Kidney capillary endothelial cell (primary cell): ENCODE data around the gene SCYGR5.
"Not testable (repeated sequence)": the region's sequence is repeated elsewhere in the genome, so short reads cannot be mapped to it uniquely, and the experiment has no call there.

Experiments
- DNase-seq: peaks from one replicate; pipeline ENCODE4 v3.0.0-alpha.2; 2018; ENCODE audit warnings: low spot score

Gene SCYGR5

DNA sequence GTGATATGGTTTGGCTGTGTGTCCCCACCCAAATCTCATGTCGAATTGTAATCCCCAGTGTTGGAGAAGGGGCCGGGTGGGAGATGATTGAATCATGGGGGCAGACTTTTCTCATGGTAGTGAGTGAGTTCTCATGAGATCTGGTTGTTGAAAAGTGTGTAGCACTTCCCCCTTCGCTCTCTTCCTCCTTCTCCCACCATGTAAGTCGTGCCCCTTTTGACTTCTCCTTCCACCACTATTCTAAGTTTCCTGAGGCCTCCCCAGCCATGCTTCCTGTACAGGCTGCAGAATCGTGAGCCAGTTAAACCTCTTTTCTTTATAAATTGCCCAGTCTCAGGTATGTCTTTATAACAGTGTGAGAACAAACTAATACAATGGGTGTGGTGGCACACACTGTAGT, 7.0 kb downstream of the SCYGR5 start:
- DNase-seq = not testable (repeated sequence)

DNA sequence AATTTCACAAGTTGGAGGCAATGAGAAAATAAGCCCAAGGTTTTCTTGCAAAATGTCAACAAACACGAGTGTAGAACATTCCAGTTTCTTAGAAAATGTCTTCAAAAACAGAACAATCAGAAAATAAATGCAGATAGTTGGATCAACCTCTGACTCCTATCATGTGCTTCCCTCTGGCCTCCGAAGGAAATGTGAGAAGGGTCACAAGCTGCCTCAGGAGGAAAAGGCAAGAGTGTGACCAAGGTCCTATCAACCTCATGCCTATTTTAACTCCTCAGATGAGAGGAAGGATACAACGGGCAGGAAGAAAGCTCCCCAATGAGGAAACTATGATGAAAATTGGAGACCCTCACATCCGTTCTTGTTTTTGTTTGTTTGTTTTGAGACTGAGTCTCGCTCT, 7.9 kb downstream of the SCYGR5 start:
- DNase-seq = no peak

DNA sequence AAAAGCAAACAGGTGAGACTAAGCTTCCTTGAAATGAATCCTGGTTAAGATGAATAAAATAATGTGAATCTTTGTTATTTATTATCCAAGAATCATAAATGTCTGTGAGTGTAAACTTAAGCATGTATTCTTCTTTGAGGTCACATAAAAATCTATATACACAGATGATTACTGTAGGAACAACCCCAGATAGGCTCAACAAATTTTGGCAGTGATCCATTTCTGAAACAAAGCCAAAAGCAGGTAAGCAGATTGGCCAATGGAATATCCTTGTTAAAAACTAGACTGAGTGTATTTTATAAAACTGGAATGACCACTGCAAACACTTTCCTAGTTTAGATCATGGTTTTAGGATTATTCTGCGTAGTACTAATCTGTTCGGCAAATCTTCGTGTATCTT, 11.3 kb downstream of the SCYGR5 start:
- DNase-seq = no peak

DNA sequence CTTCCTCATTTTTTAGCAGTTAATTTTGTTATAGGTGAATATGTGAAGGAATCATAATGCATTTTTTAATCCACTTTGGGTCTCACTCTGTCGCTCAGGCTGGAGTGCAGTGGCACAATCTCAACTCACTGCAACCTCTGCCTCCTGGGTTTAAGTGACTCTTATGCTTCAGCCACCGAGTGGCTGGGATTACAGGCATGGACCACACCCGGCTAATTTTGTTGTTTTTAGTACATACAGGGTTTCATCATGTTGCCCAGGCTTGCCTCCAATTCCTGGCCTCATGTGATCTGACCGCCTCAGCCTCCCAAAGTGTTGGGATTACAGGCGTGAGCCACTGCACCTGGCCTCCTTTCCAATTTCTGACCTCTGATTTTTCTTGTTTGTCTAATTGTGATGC, 17.7 kb downstream of the SCYGR5 start:
- no peak for DNase-seq

DNA sequence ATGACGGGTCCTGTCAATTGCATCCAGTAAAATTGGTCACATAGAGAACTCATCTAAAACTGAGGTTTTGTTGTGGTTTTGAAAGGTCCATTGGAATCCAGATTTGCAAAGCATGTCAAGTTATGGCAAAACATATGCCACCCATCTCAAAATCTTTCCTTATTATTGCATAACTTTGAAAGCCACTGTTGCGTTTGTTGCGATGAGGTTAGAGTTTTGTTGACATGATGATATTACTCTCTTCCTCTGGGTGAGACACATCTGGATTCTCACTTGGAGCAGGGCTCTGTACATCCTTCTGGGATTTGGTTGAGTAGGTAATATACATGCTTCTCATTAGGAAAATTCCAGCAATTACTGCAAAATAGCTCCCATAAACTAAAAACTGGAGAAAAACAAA, 20.6 kb downstream of the SCYGR5 start:
- DNase-seq = no peak

DNA sequence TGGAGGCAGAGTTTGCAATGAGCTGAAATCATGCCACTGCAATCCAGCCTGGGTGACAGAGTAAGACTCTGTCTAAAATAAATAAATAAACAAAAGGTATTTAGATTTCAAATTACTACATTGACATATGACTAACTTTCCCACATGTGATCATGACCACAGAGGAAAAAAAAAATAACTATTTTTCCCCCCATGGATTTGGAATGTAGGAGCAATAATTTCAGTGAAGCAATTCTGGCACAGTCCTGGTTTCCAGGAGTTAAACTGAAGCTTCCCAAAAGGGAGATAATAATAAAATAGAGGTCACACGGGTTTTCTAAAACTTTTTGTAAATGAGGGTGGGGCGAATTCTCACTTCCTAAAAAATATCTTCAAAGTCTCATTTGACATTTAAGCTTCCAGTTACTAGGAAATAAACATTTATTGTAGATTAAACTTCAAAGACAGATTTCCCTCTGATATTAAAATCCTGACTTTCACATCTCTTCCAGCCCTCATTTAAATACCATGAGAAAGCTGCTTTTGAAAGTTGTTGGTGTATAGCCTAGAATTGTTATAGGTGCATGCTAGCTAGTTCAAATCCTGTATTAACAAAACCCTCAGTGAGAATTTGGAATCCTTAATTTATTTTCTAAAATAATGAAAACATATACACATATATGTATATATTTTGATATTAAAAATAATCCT, 30.5 kb downstream of the SCYGR5 start:
- no peak for DNase-seq

DNA sequence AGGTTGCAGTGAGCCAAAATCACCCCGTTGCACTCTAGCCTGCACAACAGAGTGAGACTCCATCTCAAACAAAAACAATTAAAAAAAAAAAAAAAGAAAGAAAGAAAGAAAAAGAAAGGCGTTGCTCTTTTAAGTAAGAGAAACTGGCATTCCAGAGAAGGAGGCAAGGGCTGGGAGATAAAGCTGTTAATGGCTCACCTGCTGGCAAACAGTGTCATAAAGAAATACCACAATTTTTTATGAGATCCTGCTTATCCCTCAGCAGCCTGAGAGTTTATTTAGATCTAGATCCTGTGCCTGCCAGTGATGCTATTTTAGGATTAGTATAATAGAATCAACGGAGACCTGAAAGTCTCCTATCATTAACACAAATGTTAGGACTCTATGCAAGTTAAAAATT, 35.0 kb downstream of the SCYGR5 start:
- no peak for DNase-seq

DNA sequence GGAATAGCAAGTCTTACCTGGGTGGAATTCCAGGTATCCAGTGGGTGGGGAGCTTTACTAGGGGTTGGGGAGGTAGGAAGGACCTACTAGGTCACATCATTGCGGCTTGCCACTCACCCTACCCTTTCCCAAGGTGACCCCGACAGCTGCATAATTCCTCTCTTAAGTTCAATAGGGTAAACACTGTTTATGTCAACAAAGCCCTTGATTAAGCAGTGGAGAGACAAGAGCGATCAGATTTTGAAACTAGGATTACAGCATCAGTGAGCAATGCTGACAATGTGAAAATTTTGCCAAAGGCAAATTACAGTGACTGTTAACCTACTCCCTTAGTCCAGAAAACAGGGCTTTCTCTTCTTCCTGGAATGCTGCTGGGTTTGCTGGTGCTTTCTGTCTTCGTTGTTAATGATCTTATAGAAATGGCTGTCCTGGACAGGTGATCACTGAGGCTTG, 36.7 kb downstream of the SCYGR5 start:
- no peak for DNase-seq

DNA sequence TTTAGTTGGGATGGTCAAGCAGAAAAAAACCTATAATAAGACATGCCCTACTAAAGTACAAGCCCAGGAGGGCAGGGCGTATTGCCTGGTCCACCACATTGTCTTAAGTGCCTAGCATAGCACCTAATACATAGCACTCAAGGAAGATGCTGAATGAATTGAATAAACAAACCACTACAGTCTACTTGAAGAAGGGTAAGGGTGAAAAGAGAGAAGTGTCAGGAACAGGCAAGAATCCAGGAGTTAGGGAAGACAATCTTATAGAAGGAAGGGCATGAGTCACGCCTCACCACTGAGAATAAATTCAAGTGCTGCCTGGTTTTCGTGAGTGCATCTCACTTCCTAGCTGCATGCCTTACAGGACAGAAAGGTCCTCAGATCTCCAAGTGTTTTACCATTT, 37.4 kb downstream of the SCYGR5 start:
- no peak for DNase-seq

DNA sequence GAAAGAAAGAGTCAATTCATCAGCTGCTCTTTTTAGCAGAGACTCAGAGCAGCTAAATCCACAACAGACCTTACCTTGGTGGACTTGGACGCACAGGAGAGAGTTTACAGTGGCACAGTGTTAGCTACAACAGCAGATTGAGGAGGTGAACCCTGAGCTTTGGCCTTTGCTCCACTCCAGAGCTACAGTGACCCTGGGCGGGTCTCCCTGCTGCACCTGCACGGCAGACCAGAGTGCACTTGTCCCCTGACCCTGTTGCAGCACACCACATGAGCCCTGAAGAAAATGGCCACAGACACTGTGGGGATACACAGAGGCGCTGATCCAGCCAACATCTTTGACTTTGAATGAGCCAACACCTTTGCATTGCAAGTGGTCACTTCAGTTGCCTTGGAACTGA, 40.3 kb downstream of the SCYGR5 start:
- DNase-seq = no peak

DNA sequence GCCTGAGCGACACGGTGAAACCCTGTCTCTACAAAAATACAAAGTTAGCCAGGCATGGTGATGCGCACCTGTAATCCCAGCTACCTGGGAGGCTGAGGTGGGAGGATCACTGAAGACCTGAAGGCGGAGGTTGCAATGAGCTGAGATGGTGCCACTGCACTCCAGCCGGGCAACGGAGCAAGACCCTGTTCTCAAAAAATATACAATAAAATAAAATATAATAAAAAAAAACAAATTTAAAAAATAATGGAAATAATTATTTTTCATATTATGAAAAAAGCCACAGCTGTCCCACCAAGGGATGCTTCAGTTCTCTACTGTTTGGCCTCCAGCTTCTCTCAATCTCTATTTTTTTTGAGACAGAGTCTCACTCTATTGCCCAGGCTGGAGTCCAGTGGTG, 40.8 kb downstream of the SCYGR5 start:
- DNase-seq = no peak

DNA sequence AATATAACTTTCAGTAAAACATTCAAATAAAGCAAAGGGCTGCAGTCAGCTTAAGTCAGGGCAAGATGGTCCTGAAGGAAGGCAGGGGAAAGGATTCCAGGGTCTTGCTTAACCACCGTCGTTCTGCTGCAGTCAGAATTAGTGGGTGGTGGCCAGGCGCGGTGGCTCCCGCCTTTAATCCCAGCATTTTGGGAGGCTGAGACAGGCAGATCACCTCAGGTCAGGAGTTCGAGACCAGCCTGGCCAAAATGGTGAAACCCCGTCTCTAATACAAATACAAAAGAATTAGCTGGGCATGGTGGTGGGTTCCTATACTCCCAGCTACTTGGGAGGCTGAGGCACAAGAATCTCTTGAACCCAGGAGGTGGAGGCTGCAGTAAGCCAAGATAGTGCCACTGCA, 44.4 kb downstream of the SCYGR5 start:
- no peak for DNase-seq

DNA sequence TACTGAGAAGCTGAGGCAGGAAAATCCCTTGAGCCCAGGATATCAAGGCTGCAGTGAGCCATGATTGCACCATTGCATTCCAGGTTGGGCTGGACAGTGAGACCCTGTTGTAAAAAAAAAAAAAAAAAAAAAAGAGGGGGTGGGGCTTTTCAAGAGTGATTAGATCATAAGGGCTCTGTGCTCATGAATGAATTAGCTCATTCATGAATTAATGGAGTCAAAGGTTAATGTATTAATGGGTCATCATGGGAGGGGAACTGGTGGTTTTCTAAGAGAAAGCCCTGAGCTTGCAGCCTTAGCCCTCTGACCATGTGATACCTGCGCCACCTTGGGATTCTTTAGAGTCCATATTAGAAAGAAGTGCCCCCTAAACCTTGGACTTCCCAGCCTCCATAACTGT, 46.7 kb downstream of the SCYGR5 start:
- no peak for DNase-seq

DNA sequence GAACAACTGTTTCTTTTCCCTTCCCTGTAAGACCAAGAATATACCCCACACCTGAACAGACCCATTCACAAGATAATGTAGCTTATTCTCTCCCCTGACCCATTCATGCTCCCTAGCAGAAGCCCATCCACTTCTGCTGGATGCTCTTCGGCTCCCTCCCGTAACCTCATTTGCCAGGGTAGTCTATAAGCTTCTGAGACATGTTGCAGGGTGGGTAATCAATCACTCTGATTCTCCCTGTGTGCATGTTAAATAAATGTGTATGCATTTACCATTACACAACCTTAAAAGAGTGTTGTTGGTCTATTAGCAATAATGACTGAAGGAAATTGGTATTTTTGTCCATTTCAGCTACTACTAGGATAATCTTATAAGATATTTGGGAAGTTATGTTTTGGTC, 49.9 kb downstream of the SCYGR5 start:
- DNase-seq = no peak
